ENCODE measurements around the gene PHACTR1.

DNA sequence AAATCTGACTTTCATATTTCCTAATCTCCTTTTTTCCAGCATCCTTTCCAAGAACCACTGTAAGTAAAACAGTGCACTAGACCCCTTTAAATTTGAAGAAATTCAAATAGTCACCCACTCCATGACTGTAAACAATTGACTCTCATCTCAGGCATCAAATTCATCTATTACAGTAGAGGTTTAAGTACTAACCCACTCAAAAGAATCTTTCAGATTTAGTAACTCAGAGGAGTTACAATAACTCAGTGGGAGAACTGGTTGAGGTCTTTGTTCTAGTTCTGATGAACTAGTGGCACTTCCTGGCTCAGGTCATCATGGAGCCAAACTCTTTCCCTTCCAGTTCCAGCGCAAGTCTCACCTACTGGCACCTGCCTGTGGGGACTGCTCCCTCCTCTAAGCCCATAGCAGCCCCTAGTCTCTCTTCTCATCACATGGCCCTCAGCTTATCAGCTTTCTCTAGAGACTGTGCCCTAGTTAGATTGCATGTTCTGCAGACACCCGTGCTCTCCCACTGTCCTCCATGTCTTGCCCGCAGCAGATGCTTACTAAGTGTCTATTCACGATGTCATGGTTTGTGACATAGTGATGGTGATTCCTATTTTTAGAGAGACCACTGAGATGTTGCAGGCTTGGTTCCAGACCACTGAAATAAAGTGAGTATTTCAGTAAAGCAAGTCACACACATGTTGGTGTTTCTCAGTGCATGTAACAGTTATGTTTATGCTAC, 415.5 kb downstream of the PHACTR1 start:
- TF ChIP-seq POLR2A (IDR thresholded peaks at IDR 0.05; ENCODE audit: low read length): no peak
- no peak for TF ChIP-seq GATA1 (IDR thresholded peaks at IDR 0.05; ENCODE audit: low read depth, low read length)
